Measurements from ENCODE around the gene CNTNAP2. TPM values are rescaled to one million over a fixed set of nuclear protein-coding genes. Genes with fewer than 3 reads are reported as not detected.

The CNTNAP2 gene
- total RNA-seq, 3 donors from 2014 or later (not counting 1 experiment from before 2014, with no cell fraction given), result 0.18 to 1.1 TPM; not detected in 1

- WGBS (ENCODE audit: insufficient coverage), result no CpG with 5 or more reads among the region's 1 CpG
- intact Hi-C loops (cut with micrococcal nuclease), result no loop called here
- no peak overlapping the region for H3K27ac ChIP-seq (ENCODE audit: low read length)
- Mint-ChIP-seq H3K9me3 (no peaks in the 10 kb centered on the region), H3K4me1 (no peaks in the 10 kb centered on the region), H3K27ac (no peak overlapping the region), H3K27me3 (ENCODE audit: low read depth in 2 of 2) (no peaks in the 10 kb centered on the region), H3K4me3 (no peak overlapping the region), H3K36me3 (no peaks in the 10 kb centered on the region)
- DNase-seq, result no peak
- no peaks in the 10 kb centered on the region for H3K4me1 ChIP-seq (ENCODE audit: control insufficient read depth, insufficient read depth, low read length)
- H3K36me3 ChIP-seq (ENCODE audit: control insufficient read depth, insufficient read depth, low read length), result no peaks in the 10 kb centered on the region
- no peaks in the 10 kb centered on the region for H3K27me3 ChIP-seq (ENCODE audit: control insufficient read depth, insufficient read depth, low read length)
- ATAC-seq, result no peak
- H3K9me3 ChIP-seq (ENCODE audit: control insufficient read depth, insufficient read depth, low read length), result no peaks in the 10 kb centered on the region
- H3K4me3 ChIP-seq (ENCODE audit: low read length), result no peak overlapping the region
- TF ChIP-seq, protein P1, sequence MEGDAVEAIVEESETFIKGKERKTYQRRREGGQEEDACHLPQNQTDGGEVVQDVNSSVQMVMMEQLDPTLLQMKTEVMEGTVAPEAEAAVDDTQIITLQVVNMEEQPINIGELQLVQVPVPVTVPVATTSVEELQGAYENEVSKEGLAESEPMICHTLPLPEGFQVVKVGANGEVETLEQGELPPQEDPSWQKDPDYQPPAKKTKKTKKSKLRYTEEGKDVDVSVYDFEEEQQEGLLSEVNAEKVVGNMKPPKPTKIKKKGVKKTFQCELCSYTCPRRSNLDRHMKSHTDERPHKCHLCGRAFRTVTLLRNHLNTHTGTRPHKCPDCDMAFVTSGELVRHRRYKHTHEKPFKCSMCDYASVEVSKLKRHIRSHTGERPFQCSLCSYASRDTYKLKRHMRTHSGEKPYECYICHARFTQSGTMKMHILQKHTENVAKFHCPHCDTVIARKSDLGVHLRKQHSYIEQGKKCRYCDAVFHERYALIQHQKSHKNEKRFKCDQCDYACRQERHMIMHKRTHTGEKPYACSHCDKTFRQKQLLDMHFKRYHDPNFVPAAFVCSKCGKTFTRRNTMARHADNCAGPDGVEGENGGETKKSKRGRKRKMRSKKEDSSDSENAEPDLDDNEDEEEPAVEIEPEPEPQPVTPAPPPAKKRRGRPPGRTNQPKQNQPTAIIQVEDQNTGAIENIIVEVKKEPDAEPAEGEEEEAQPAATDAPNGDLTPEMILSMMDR (IDR thresholded peaks at IDR 0.05), result no peak
Measured at GRCh38 chr7:148127374-148127773, 2010.8 kb downstream of the CNTNAP2 start.

DNA sequence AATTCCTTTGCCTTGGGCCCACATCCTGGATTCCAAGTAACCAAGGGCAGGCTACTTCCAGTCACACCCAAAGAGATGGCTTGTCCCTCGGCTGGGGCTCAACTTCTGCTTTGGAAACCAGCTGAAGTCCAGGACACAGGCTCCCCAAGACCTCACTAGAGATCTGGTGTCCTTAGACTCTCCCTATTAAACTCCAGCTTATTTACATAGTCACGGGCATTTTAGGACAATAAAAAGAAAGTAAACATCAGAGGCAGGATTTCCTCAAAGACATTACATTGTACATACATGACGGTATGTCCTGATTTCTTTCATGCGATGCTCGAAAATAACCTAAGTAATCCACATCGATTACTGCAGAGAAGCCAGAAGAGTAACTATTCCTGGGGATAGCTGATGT, 2012.4 kb downstream of the CNTNAP2 start:
- DNase-seq, result no peak
- no peak overlapping the region for H3K27ac Mint-ChIP-seq
- no peak overlapping the region for H3K4me3 Mint-ChIP-seq
- H3K4me1 Mint-ChIP-seq, result no peaks in the 10 kb centered on the region
- H3K9me3 ChIP-seq (ENCODE audit: control insufficient read depth, insufficient read depth, low read length), result no peaks in the 10 kb centered on the region
- no peak overlapping the region for H3K4me3 ChIP-seq (ENCODE audit: low read length)
- 92% methylated on average over 6 of the region's 6 CpGs for WGBS (ENCODE audit: insufficient coverage)
- ATAC-seq, result no peak
- intact Hi-C loops (cut with micrococcal nuclease), result no loop called here
- TF ChIP-seq, protein P1 (IDR thresholded peaks at IDR 0.05), result no peak
- no peaks in the 10 kb centered on the region for H3K36me3 ChIP-seq (ENCODE audit: control insufficient read depth, insufficient read depth, low read length)
- H3K36me3 Mint-ChIP-seq, result no peaks in the 10 kb centered on the region
- H3K9me3 Mint-ChIP-seq, result no peaks in the 10 kb centered on the region
- no peaks in the 10 kb centered on the region for H3K4me1 ChIP-seq (ENCODE audit: control insufficient read depth, insufficient read depth, low read length)
- H3K27ac ChIP-seq (ENCODE audit: low read length), result no peak overlapping the region
- H3K27me3 Mint-ChIP-seq (ENCODE audit: low read depth in 2 of 2), result peaks cover 0 to 2% of the 10 kb centered on the region in 2 donors
- H3K27me3 ChIP-seq (ENCODE audit: control insufficient read depth, insufficient read depth, low read length), result no peaks in the 10 kb centered on the region

DNA sequence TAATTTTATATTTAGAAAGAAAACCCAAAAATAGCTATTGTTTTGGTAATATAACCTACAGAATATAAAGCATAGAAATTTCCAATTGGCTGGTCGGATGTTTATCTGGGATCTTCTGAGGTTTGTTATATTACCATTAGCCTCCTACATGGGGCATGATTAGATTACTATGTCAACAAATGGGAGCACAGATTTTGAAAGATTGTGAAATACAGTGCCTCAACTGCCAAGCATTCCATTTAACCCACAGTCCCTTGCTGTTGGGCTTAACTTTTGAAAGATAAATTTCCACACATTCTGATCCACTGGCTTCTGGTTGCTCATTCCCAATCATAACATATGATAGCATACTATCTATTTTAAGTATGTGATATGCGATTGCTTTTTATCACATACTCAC, 2018.5 kb downstream of the CNTNAP2 start:
- 100% methylated on average over 1 of the region's 2 CpGs for WGBS (ENCODE audit: insufficient coverage)
- Mint-ChIP-seq H3K27me3 (ENCODE audit: low read depth in 2 of 2) (peaks cover 0 to 5% of the 10 kb centered on the region in 2 donors), H3K4me1 (no peaks in the 10 kb centered on the region), H3K9me3 (no peaks in the 10 kb centered on the region), H3K36me3 (no peaks in the 10 kb centered on the region), H3K4me3 (no peak overlapping the region), H3K27ac (no peak overlapping the region)
- DNase-seq (no peak), ATAC-seq (no peak)
- intact Hi-C loops (cut with micrococcal nuclease), result no loop called here
- no peaks in the 10 kb centered on the region for H3K4me1 ChIP-seq (ENCODE audit: control insufficient read depth, insufficient read depth, low read length)
- H3K4me3 ChIP-seq (ENCODE audit: low read length), result no peak overlapping the region
- no peaks in the 10 kb centered on the region for H3K36me3 ChIP-seq (ENCODE audit: control insufficient read depth, insufficient read depth, low read length)
- no peak overlapping the region for H3K27ac ChIP-seq (ENCODE audit: low read length)
- TF ChIP-seq, protein P1 (IDR thresholded peaks at IDR 0.05), result no peak
- H3K27me3 ChIP-seq (ENCODE audit: control insufficient read depth, insufficient read depth, low read length), result no peaks in the 10 kb centered on the region
- H3K9me3 ChIP-seq (ENCODE audit: control insufficient read depth, insufficient read depth, low read length), result no peaks in the 10 kb centered on the region

GRCh38 chr7:148135997-148136396, 2019.4 kb downstream of the CNTNAP2 start:
- Histone ChIP-seq H3K4me1 (ENCODE audit: control insufficient read depth, insufficient read depth, low read length) (no peaks in the 10 kb centered on the region), H3K27ac (ENCODE audit: low read length) (no peak overlapping the region), H3K27me3 (ENCODE audit: control insufficient read depth, insufficient read depth, low read length) (no peaks in the 10 kb centered on the region), H3K36me3 (ENCODE audit: control insufficient read depth, insufficient read depth, low read length) (no peaks in the 10 kb centered on the region), H3K9me3 (ENCODE audit: control insufficient read depth, insufficient read depth, low read length) (no peaks in the 10 kb centered on the region), H3K4me3 (ENCODE audit: low read length) (no peak overlapping the region)
- DNase-seq (no peak), ATAC-seq (no peak)
- Mint-ChIP-seq H3K4me3 (no peak overlapping the region), H3K9me3 (no peaks in the 10 kb centered on the region), H3K36me3 (no peaks in the 10 kb centered on the region), H3K27me3 (ENCODE audit: low read depth in 2 of 2) (peaks cover 0 to 5% of the 10 kb centered on the region in 2 donors), H3K27ac (no peak overlapping the region), H3K4me1 (no peaks in the 10 kb centered on the region)
- TF ChIP-seq, protein P1 (IDR thresholded peaks at IDR 0.05), result no peak
- WGBS (ENCODE audit: insufficient coverage), result 93% methylated on average over 3 of the region's 3 CpGs
- intact Hi-C loops (cut with micrococcal nuclease), result no loop called here

All from natural killer cell (primary cell).